Gastrocnemius medialis (tissue), 4 donors: ENCODE measurements around the gene FAM83F. TPM values are rescaled to one million over a fixed set of nuclear protein-coding genes. Genes with fewer than 3 reads are reported as not detected.

ENCODE experiments used
- ATAC-seq, 2 donors: fragments of 150-250 bp; one replicate each; pipeline ENCODE4 v1.9.1; 2016
- DNase-seq, 2 donors: peaks; one replicate each; pipeline ENCODE4 v3.0.0-alpha.2; 2019
- H3K27ac ChIP-seq, 4 donors: fragments of 200-600 bp; sonication (generic); 1 replicate in 1 of 4; 2 replicates in 3 of 4; pipeline ENCODE4 v1.5.1; 2016 to 2018; ENCODE audit warnings: mild to moderate bottlenecking in 2 of 4, moderate library complexity in 1 of 4
- H3K27me3 ChIP-seq, 3 donors: fragments of 200-600 bp; sonication (generic) in 2 of 3; 1 replicate in 1 of 3; 2 replicates in 2 of 3; pipeline versions ENCODE4 v1.5.1 to v1.6.0; 2016 to 2019; ENCODE audit warnings: mild to moderate bottlenecking in 1 of 3, moderate library complexity in 1 of 3
- H3K36me3 ChIP-seq, 2 donors: fragments of 200-600 bp; sonication (generic) in 1 of 2; one replicate each; pipeline ENCODE4 v1.5.1; 2017 to 2018
- H3K4me1 ChIP-seq, 2 donors: fragments of 200-600 bp; sonication (generic) in 1 of 2; one replicate each; pipeline ENCODE4 v1.5.1; 2016 to 2017; ENCODE audit warnings: mild to moderate bottlenecking in 2 of 2
- H3K4me3 ChIP-seq, 4 donors: fragments of 200-600 bp; sonication (generic) in 3 of 4; 1 replicate in 1 of 4; 2 replicates in 3 of 4; pipeline ENCODE4 v1.5.1; 2016 to 2019; ENCODE audit warnings: mild to moderate bottlenecking in 2 of 4
- H3K9me3 ChIP-seq, 3 donors: fragments of 200-600 bp; sonication (generic) in 2 of 3; 1 replicate in 1 of 3; 2 replicates in 2 of 3; pipeline ENCODE4 v1.5.1; 2016 to 2019
- POLR2A ChIP-seq, 2 donors: fragments of 450-650 bp; IDR thresholded peaks; one replicate each; pipeline ENCODE4 v1.6.1; 2017; ENCODE audit warnings: antibody characterized with exemption in 2 of 2, mild to moderate bottlenecking in 2 of 2, moderate library complexity in 2 of 2
- in situ Hi-C, 4 donors: fragments of 200-750 bp; cut with MboI; loops; one replicate each; pipeline versions ENCODE4 v1.15.0 to v1.8.0; 2017; ENCODE audit warnings: low sequenced_read_pairs in 4 of 4
- intact Hi-C: fragments of 100-400 bp; cut with DNase I; formaldehyde crosslinking; loops from one replicate; pipeline ENCODE4 v1.15.1; 2023; ENCODE audit warnings: low total_unique reads
- total RNA-seq, 4 donors: library from RNA; depleted of rRNA; stranded (reverse); fragments of >200 nt; gene quantifications; one replicate each; pipeline versions ENCODE4 v1.1.0 to v1.2.3, GENCODE V29; 2016
- TF ChIP-seq, protein P1 (sequence below), 5 experiments: fragments of 450-650 bp in 3 of 5; fragments of 200-600 bp in 2 of 5; sonication (generic) in 2 of 5; IDR thresholded peaks in 4 of 5; conservative IDR thresholded peaks in 1 of 5; 1 replicate in 4 of 5; 2 replicates in 1 of 5; pipeline ENCODE4 v1.5.1; 2016 to 2019; ENCODE audit warnings: antibody characterized with exemption in 5 of 5, mild to moderate bottlenecking in 3 of 5, moderate library complexity in 3 of 5

Gene FAM83F
- total RNA-seq, 4 donors from 2014 or later: 0.02 to 0.15 (median 0.07) TPM; not detected in 1

DNA sequence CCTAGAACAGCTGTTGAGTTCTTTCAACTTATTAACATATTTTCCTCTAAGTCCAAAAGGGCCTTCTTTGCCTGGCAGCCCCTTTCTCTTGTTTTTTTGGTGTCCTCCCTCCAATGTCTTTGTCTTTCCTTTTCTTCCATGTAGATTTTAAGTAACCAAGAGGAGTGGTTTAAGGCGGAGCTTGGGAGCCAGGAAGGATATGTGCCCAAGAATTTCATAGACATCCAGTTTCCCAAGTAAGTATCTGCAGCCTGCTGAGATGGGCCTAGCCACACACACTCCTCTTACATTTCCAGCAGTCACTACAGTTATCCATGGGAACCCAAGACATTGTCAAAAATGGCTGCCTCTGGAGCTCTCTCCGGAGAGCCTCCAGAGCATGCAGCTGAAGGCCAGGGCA, 39.1 kb upstream of the FAM83F start:
- TF ChIP-seq, protein P1, sequence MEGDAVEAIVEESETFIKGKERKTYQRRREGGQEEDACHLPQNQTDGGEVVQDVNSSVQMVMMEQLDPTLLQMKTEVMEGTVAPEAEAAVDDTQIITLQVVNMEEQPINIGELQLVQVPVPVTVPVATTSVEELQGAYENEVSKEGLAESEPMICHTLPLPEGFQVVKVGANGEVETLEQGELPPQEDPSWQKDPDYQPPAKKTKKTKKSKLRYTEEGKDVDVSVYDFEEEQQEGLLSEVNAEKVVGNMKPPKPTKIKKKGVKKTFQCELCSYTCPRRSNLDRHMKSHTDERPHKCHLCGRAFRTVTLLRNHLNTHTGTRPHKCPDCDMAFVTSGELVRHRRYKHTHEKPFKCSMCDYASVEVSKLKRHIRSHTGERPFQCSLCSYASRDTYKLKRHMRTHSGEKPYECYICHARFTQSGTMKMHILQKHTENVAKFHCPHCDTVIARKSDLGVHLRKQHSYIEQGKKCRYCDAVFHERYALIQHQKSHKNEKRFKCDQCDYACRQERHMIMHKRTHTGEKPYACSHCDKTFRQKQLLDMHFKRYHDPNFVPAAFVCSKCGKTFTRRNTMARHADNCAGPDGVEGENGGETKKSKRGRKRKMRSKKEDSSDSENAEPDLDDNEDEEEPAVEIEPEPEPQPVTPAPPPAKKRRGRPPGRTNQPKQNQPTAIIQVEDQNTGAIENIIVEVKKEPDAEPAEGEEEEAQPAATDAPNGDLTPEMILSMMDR (IDR thresholded peaks at IDR 0.05 in 4 of 5, conservative IDR thresholded peaks at IDR 0.05 in 1 of 5): no peak
- no peak for TF ChIP-seq POLR2A (IDR thresholded peaks at IDR 0.05)
- in situ Hi-C loops: no loop called here
- H3K27ac ChIP-seq: no peak overlapping the region

GRCh38 chr22:39956932-39957664, 37.7 kb upstream of the FAM83F start:
- H3K36me3 ChIP-seq: no peaks in the 10 kb centered on the region
- intact Hi-C loops (no loop called here), in situ Hi-C loops (no loop called here)
- no peaks in the 10 kb centered on the region for H3K4me1 ChIP-seq
- ATAC-seq: no peak
- no peak for TF ChIP-seq POLR2A (IDR thresholded peaks at IDR 0.05)
- TF ChIP-seq, protein P1 (IDR thresholded peaks at IDR 0.05 in 4 of 5, conservative IDR thresholded peaks at IDR 0.05 in 1 of 5): no peak
- H3K27ac ChIP-seq: no peak overlapping the region
- H3K9me3 ChIP-seq: no peaks in the 10 kb centered on the region
- H3K4me3 ChIP-seq: no peak overlapping the region
- no peak for DNase-seq
- no peaks in the 10 kb centered on the region for H3K27me3 ChIP-seq

More for the DNA sequence above, 39.1 kb upstream of the FAM83F start:
- H3K4me1 ChIP-seq: no peaks in the 10 kb centered on the region
- H3K36me3 ChIP-seq: no peaks in the 10 kb centered on the region
- intact Hi-C loops: no loop called here
- no peak for DNase-seq
- no peak overlapping the region for H3K4me3 ChIP-seq
- ATAC-seq: no peak
- H3K9me3 ChIP-seq: no peaks in the 10 kb centered on the region
- no peaks in the 10 kb centered on the region for H3K27me3 ChIP-seq

- H3K9me3 ChIP-seq: no peaks in the 10 kb centered on the region
- H3K36me3 ChIP-seq: no peaks in the 10 kb centered on the region
- ATAC-seq (no peak), DNase-seq (no peak)
- in situ Hi-C loops: no loop called here
- no peak overlapping the region for H3K4me3 ChIP-seq
- H3K4me1 ChIP-seq: no peaks in the 10 kb centered on the region
- H3K27me3 ChIP-seq: peaks cover 0 to 2% (median 0%) of the 10 kb centered on the region in 3 donors
- intact Hi-C loops: no loop called here
- TF ChIP-seq POLR2A (IDR thresholded peaks at IDR 0.05): no peak
- TF ChIP-seq, protein P1 (IDR thresholded peaks at IDR 0.05 in 4 of 5, conservative IDR thresholded peaks at IDR 0.05 in 1 of 5): no peak
- H3K27ac ChIP-seq: no peak overlapping the region
Observed at GRCh38 chr22:39958009-39958711, 36.6 kb upstream of the FAM83F start.

GRCh38 chr22:39958949-39959639, 35.7 kb upstream of the FAM83F start:
- H3K4me3 ChIP-seq: no peak overlapping the region
- no peaks in the 10 kb centered on the region for H3K9me3 ChIP-seq
- H3K4me1 ChIP-seq: no peaks in the 10 kb centered on the region
- intact Hi-C loops (no loop called here), in situ Hi-C loops (no loop called here)
- TF ChIP-seq POLR2A (IDR thresholded peaks at IDR 0.05): no peak
- TF ChIP-seq, protein P1 (IDR thresholded peaks at IDR 0.05 in 4 of 5, conservative IDR thresholded peaks at IDR 0.05 in 1 of 5): no peak
- no peak overlapping the region for H3K27ac ChIP-seq
- DNase-seq (no peak), ATAC-seq (no peak)
- H3K36me3 ChIP-seq: no peaks in the 10 kb centered on the region
- H3K27me3 ChIP-seq: peaks cover 0 to 2% (median 0%) of the 10 kb centered on the region in 3 donors
